Dendritic cell treated with granulocyte-macrophage colony-stimulating factor and Interleukin-4, amounts not matched to agents 40 ng/mL and 50 ng/mL, for 4 days (primary cell): ENCODE data around the gene MARCKS.

ENCODE experiments used
- H3K27ac Mint-ChIP-seq: one replicate; pipeline ENCODE4 v1.8.0; 2022; ENCODE audit warnings: mild to moderate bottlenecking, mixed read lengths
- H3K27me3 Mint-ChIP-seq: one replicate; pipeline ENCODE4 v1.8.0; 2022; ENCODE audit warnings: mild to moderate bottlenecking, mixed read lengths
- H3K36me3 Mint-ChIP-seq: one replicate; pipeline ENCODE4 v1.8.0; 2022; ENCODE audit warnings: low read depth, mixed read lengths
- H3K4me1 Mint-ChIP-seq: one replicate; pipeline ENCODE4 v1.8.0; 2022; ENCODE audit warnings: low read depth, mixed read lengths
- H3K4me3 Mint-ChIP-seq: one replicate; pipeline ENCODE4 v1.8.0; 2022; ENCODE audit warnings: mild to moderate bottlenecking, moderate library complexity, mixed read lengths
- H3K9me3 Mint-ChIP-seq: one replicate; pipeline ENCODE4 v1.8.0; 2022; ENCODE audit warnings: mixed read lengths
- intact Hi-C: fragments of 100-400 bp; cut with micrococcal nuclease; formaldehyde crosslinking; loops from one replicate; pipeline ENCODE4 v1.15.0; 2022

MARCKS gene

DNA sequence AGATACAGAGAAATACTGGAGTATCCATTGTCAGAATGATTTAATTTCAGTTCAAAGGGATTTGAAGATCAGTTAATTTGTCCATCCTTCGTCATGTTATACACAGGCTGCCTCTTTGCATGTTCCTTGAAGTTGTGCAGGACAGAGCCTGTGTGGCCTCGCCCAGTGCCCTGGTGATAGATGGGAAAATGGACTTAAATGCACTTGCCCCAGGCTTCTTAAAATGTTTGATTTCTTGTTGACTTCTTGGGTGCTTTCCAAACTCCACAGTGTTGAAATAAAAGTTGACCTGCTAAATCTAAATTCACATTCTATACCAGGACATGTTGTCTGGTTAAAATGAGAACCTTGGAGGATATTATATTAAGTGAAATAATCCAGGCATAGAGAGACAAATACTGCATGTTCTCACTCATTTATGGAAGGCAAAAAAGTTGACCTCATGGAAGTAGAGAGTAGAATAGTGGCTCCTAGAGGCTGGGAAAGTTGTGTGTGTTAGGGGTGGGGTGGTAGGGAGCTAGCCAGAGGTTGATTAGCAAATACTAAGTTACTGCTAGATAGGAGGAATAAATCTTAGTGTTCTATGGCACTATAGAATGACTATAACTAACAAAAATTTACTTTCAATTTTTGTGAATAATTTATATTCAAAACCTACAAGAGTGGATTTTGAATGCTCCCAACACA is 25.3 kb downstream of the MARCKS start:
- intact Hi-C loops: no loop called here
- H3K27ac Mint-ChIP-seq: no peak overlapping the region
- no peaks in the 10 kb centered on the region for H3K9me3 Mint-ChIP-seq

GRCh38 chr6:113884011-113884410 is 26.9 kb downstream of the MARCKS start:
- H3K4me1 Mint-ChIP-seq: peaks cover 6% of the 10 kb centered on the region
- no peaks in the 10 kb centered on the region for H3K9me3 Mint-ChIP-seq
- H3K27me3 Mint-ChIP-seq: no peaks in the 10 kb centered on the region

More for the DNA sequence above, 25.3 kb downstream of the MARCKS start:
- H3K27me3 Mint-ChIP-seq: no peaks in the 10 kb centered on the region
- peaks cover 6% of the 10 kb centered on the region for H3K4me1 Mint-ChIP-seq
- no peaks in the 10 kb centered on the region for H3K36me3 Mint-ChIP-seq
- no peak overlapping the region for H3K4me3 Mint-ChIP-seq

GRCh38 chr6:113886512-113886911 is 29.4 kb downstream of the MARCKS start:
- no peak overlapping the region for H3K4me3 Mint-ChIP-seq
- H3K9me3 Mint-ChIP-seq: peaks cover 9% of the 10 kb centered on the region
- H3K4me1 Mint-ChIP-seq: peaks cover 1% of the 10 kb centered on the region
- H3K27ac Mint-ChIP-seq: no peak overlapping the region
- H3K36me3 Mint-ChIP-seq: no peaks in the 10 kb centered on the region
- H3K27me3 Mint-ChIP-seq: no peaks in the 10 kb centered on the region
- intact Hi-C loops: no loop called here

More at GRCh38 chr6:113884011-113884410, 26.9 kb downstream of the MARCKS start:
- Mint-ChIP-seq H3K4me3 (no peak overlapping the region), H3K36me3 (no peaks in the 10 kb centered on the region), H3K27ac (no peak overlapping the region)
- intact Hi-C loops: no loop called here

DNA sequence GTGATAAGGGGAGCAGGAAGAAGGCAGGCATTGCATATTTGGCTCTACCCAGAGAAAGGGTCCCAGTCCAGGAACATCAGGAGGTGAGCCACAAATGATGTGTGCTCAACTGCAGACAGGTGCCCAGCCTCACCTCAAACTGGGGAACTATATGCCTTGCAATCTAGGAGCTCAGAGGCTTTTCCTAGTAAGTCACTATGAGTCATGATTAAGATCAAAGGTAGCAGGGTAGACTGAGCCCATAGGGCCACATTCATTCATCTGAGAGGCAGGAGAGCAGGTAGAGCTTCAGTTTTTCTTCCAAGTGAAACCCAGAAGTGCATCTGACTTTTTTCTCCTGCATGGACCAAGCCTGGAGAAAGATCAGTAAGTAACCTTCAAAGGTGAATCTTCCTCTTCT is 31.3 kb downstream of the MARCKS start:
- no peak overlapping the region for H3K4me3 Mint-ChIP-seq
- intact Hi-C loops: no loop called here
- peaks cover 3% of the 10 kb centered on the region for H3K4me1 Mint-ChIP-seq
- H3K27me3 Mint-ChIP-seq: no peaks in the 10 kb centered on the region
- no peaks in the 10 kb centered on the region for H3K36me3 Mint-ChIP-seq
- H3K27ac Mint-ChIP-seq: no peak overlapping the region
- H3K9me3 Mint-ChIP-seq: peaks cover 23% of the 10 kb centered on the region

DNA sequence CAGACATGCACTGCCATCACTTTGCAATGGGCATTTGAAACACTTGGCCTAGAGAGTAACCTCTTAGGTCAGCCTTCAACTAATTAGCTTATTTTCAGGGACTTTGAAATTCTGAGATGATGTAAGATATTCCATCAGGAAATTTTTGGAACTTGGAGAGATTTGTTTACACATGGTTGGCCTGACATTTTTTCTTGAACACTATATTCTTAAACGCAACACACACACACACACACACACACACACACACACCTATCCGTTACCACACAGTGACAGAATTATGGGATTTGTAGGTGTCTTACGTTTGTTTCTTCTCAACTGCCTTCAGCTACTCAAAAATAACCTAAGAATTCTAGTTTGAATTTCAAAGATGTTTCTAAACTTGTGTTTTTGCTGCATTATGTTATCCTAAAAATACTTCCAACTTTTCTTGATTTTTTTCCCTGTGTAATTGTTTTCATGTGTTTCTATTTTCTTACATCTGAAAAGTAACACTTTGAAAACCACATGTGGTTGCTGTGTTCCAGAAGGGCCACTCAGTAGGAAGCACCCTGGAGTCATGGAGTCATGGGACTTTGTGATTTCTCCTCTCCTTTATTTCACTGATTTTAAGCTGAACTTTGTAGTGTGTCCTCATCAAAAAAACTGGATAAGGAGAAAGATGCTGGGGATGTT is 31.9 kb downstream of the MARCKS start:
- H3K36me3 Mint-ChIP-seq: no peaks in the 10 kb centered on the region
- H3K4me3 Mint-ChIP-seq: no peak overlapping the region
- intact Hi-C loops: no loop called here
- no peak overlapping the region for H3K27ac Mint-ChIP-seq
- peaks cover 9% of the 10 kb centered on the region for H3K4me1 Mint-ChIP-seq
- H3K27me3 Mint-ChIP-seq: no peaks in the 10 kb centered on the region
- peaks cover 23% of the 10 kb centered on the region for H3K9me3 Mint-ChIP-seq

DNA sequence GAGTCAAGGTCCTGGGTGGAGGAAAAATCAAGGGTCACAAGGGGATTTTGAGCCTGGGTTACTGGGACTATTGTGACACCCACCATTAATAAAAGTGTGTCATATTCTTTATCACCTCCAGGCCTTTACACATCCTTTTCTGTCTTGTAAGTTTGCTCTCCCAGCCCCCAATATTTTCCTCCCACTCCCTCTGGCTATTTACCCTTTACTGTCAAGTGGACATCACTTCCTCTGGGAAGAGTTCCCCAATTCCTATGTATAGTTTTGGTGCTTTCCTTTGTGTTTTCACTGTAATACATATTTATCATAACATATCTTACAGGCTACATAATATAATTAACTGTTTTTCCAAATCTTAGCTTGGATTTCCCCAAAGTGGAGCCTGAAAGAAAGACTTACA is 36.3 kb downstream of the MARCKS start:
- H3K4me3 Mint-ChIP-seq: no peak overlapping the region
- no peaks in the 10 kb centered on the region for H3K36me3 Mint-ChIP-seq
- H3K27ac Mint-ChIP-seq: no peak overlapping the region
- H3K4me1 Mint-ChIP-seq: peaks cover 10% of the 10 kb centered on the region
- intact Hi-C loops: no loop called here
- H3K27me3 Mint-ChIP-seq: no peaks in the 10 kb centered on the region
- H3K9me3 Mint-ChIP-seq: peaks cover 23% of the 10 kb centered on the region

DNA sequence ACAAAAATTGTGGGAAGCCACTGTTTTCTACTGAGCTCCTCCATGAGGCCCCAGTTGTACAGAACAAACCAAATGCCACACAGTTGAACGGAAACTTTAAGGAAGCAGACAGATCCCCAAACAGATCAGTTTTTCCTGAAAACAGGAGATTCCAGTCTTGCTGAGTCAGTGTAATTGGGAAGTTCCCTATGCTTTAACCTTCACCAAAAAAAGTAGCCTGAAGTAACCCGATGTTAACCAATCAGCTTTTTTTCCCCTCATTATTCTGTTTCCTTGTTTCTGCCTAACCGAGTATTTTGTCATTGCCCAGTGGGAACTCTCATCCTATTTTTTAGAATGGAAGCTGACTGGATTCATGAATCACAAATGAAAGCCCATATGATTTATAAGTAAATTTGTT is 36.7 kb downstream of the MARCKS start:
- no peak overlapping the region for H3K27ac Mint-ChIP-seq
- H3K36me3 Mint-ChIP-seq: no peaks in the 10 kb centered on the region
- H3K4me1 Mint-ChIP-seq: peaks cover 10% of the 10 kb centered on the region
- intact Hi-C loops: no loop called here
- no peaks in the 10 kb centered on the region for H3K27me3 Mint-ChIP-seq
- peaks cover 23% of the 10 kb centered on the region for H3K9me3 Mint-ChIP-seq
- no peak overlapping the region for H3K4me3 Mint-ChIP-seq

GRCh38 chr6:113894712-113895674 is 37.8 kb downstream of the MARCKS start:
- H3K27ac Mint-ChIP-seq: no peak overlapping the region

GRCh38 chr6:113901482-113901881 is 44.3 kb downstream of the MARCKS start:
- H3K9me3 Mint-ChIP-seq: no peaks in the 10 kb centered on the region

More at GRCh38 chr6:113894712-113895674, 37.8 kb downstream of the MARCKS start:
- Mint-ChIP-seq H3K4me1 (peaks cover 10% of the 10 kb centered on the region), H3K9me3 (peaks cover 23% of the 10 kb centered on the region), H3K36me3 (no peaks in the 10 kb centered on the region), H3K4me3 (no peak overlapping the region), H3K27me3 (no peaks in the 10 kb centered on the region)
- intact Hi-C loops: no loop called here

GRCh38 chr6:113903666-113904330 is 46.7 kb downstream of the MARCKS start:
- Mint-ChIP-seq H3K9me3 (no peaks in the 10 kb centered on the region), H3K27me3 (no peaks in the 10 kb centered on the region), H3K36me3 (no peaks in the 10 kb centered on the region), H3K4me1 (no peaks in the 10 kb centered on the region), H3K4me3 (no peak overlapping the region), H3K27ac (no peak overlapping the region)
- intact Hi-C loops: no loop called here

More at GRCh38 chr6:113901482-113901881, 44.3 kb downstream of the MARCKS start:
- intact Hi-C loops: no loop called here
- H3K27ac Mint-ChIP-seq: no peak overlapping the region
- H3K36me3 Mint-ChIP-seq: no peaks in the 10 kb centered on the region
- H3K4me1 Mint-ChIP-seq: no peaks in the 10 kb centered on the region
- H3K4me3 Mint-ChIP-seq: no peak overlapping the region
- no peaks in the 10 kb centered on the region for H3K27me3 Mint-ChIP-seq

DNA sequence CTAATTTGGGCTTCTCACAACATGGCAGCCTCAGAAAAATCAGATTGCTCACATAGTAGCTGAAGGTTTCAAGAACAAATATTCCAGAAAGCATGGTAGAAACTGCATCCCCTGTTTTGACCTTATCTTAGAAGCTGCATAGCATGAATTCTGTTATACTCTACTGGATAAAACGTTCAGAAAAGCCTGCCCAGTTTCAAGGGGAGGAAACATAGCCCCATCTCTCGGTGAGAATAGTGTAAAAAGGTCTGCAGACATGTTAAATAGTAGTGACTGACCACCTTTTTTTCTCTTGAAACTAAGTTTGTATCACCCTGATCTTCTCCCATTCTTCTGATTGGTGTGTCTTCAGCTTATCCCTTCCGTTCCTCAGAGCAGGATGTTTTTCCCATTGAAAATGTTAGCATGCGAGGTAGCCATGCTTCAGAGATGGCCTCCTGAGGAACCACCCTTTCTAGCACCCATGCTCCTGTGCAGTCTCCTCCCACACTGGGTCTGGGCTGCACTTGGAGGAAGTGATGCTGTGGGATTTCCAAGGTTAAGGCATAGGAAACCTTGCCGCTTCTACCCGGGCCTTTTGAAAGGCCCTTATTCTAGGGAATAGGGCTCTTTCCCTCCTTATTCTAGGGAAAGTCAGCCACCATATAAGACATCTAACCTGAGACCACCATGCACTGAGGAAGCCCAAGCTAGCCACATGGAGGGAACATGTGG is 50.1 kb downstream of the MARCKS start:
- intact Hi-C loops: no loop called here
- H3K9me3 Mint-ChIP-seq: no peaks in the 10 kb centered on the region
- H3K4me1 Mint-ChIP-seq: no peaks in the 10 kb centered on the region
- no peak overlapping the region for H3K4me3 Mint-ChIP-seq
- no peak overlapping the region for H3K27ac Mint-ChIP-seq
- peaks cover 1% of the 10 kb centered on the region for H3K27me3 Mint-ChIP-seq
- no peaks in the 10 kb centered on the region for H3K36me3 Mint-ChIP-seq

GRCh38 chr6:113908801-113909200 is 51.7 kb downstream of the MARCKS start:
- H3K27me3 Mint-ChIP-seq: peaks cover 1% of the 10 kb centered on the region

More at GRCh38 chr6:113908801-113909200, 51.7 kb downstream of the MARCKS start:
- Mint-ChIP-seq H3K4me3 (no peak overlapping the region), H3K9me3 (no peaks in the 10 kb centered on the region), H3K27ac (no peak overlapping the region), H3K36me3 (no peaks in the 10 kb centered on the region), H3K4me1 (no peaks in the 10 kb centered on the region)
- intact Hi-C loops: loop anchor here (1.0 kb wide), 2 partner anchors 602 to 1128 kb away; no protein-coding TSS in a partner anchor
